Transverse colon (tissue), 4 donors: ENCODE data around the gene SCRT2.

ENCODE experiments used
- CTCF ChIP-seq, 5 experiments: fragments of 200-600 bp in 3 of 5; fragments of 450-650 bp in 2 of 5; sonication (generic) in 3 of 5; IDR thresholded peaks; 1 replicate in 2 of 5; 2 replicates in 3 of 5; pipeline ENCODE4 v1.5.1; 2016 to 2017; ENCODE audit warnings: antibody characterized with exemption in 5 of 5, inconsistent platforms in 3 of 5, mild to moderate bottlenecking in 2 of 5, moderate library complexity in 1 of 5
- POLR2A ChIP-seq: fragments of 450-650 bp; IDR thresholded peaks from one replicate; pipeline ENCODE4 v1.6.1; 2016; ENCODE audit warnings: antibody characterized with exemption, mild to moderate bottlenecking, moderate library complexity
- POLR2AphosphoS5 ChIP-seq, 3 donors: sonication (generic); formaldehyde crosslinking; IDR thresholded peaks; one replicate each; pipeline ENCODE4 v1.6.1; 2016; ENCODE audit warnings: antibody characterized with exemption in 3 of 3

GRCh38 chr20:655726-656624 lies 19.6 kb downstream of the SCRT2 start:
- TF ChIP-seq CTCF (IDR thresholded peaks at IDR 0.05) (no peak), POLR2AphosphoS5 (IDR thresholded peaks at IDR 0.05) (no peak), POLR2A (no peak)
